Ectodermal cell (in vitro differentiated cells): ENCODE results near the gene SLC32A1.

Experiments
- H3K27ac ChIP-seq: 2 replicates; pipeline ENCODE4 v1.7.0; 2013; ENCODE audit warnings: mild to moderate bottlenecking, low read depth, low read length; ENCODE audit not compliant: insufficient read depth, poor library complexity, severe bottlenecking
- H3K27me3 ChIP-seq: 2 replicates; pipeline ENCODE4 v1.7.0; 2013; ENCODE audit warnings: mild to moderate bottlenecking, low read length; ENCODE audit not compliant: insufficient read depth, control insufficient read depth, poor library complexity, severe bottlenecking
- H3K36me3 ChIP-seq: one replicate; pipeline ENCODE4 v1.7.0; 2013; ENCODE audit warnings: low read length; ENCODE audit not compliant: control insufficient read depth, insufficient read depth
- H3K4me1 ChIP-seq: one replicate; pipeline ENCODE4 v1.7.0; 2013; ENCODE audit warnings: low read length; ENCODE audit not compliant: control insufficient read depth, insufficient read depth
- H3K4me3 ChIP-seq: 2 replicates; pipeline ENCODE4 v1.7.0; 2013; ENCODE audit warnings: low read depth, low read length, control low read depth; ENCODE audit not compliant: insufficient read depth
- H3K9me3 ChIP-seq: 2 replicates; pipeline ENCODE4 v1.7.0; 2013; ENCODE audit warnings: mild to moderate bottlenecking, low read length, moderate library complexity; ENCODE audit not compliant: control insufficient read depth
- WGBS, 2 experiments: methylation state at CpG; one replicate each; pipeline ENCODE4 v1.1.7; 2013; ENCODE audit warnings: missing lambda C conversion rate in 2 of 2; 5-methylcytosine and 5-hydroxymethylcytosine counted together

Gene SLC32A1

GRCh38 chr20:38769376-38770295 lies 45.4 kb downstream of the SLC32A1 start:
- peaks cover 4% of the 10 kb centered on the region for H3K9me3 ChIP-seq
- H3K4me1 ChIP-seq, result no peaks in the 10 kb centered on the region
- 96 to 97% methylated on average over 11 to 13 of the region's 13 CpGs for WGBS, 2 experiments
- H3K4me3 ChIP-seq, result no peak overlapping the region
- H3K27ac ChIP-seq, result no peak overlapping the region
- H3K36me3 ChIP-seq, result peaks cover 36% of the 10 kb centered on the region
- H3K27me3 ChIP-seq, result no peaks in the 10 kb centered on the region

GRCh38 chr20:38770546-38770945 lies 46.3 kb downstream of the SLC32A1 start:
- no peak overlapping the region for H3K4me3 ChIP-seq
- peaks cover 4% of the 10 kb centered on the region for H3K9me3 ChIP-seq
- peaks cover 36% of the 10 kb centered on the region for H3K36me3 ChIP-seq
- H3K27ac ChIP-seq, result no peak overlapping the region
- WGBS, 2 experiments, result 88% methylated on average over 3 of the region's 3 CpGs
- no peaks in the 10 kb centered on the region for H3K4me1 ChIP-seq
- no peaks in the 10 kb centered on the region for H3K27me3 ChIP-seq

DNA sequence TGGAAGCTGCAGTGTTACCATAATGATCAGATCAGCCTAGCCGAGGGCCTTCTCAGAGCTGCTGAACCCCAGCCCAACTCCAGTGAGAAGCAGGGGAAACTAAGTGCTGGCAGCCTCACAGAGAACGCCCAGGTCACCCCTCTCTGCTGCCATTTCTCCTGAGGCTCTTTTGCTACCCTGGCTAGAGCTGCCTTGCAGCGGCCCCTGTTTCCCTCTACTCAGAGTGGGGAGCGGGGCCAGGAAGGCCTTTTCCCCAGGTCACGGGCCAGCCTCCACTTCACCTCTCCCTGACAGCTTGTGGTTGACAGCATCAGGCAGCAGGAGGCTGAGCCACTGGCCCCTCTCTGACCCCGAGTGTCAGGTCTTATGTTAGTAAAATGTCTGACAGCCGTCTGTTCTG lies 46.7 kb downstream of the SLC32A1 start:
- Histone ChIP-seq H3K9me3 (peaks cover 4% of the 10 kb centered on the region), H3K4me3 (no peak overlapping the region), H3K4me1 (no peaks in the 10 kb centered on the region), H3K27me3 (no peaks in the 10 kb centered on the region), H3K27ac (no peak overlapping the region), H3K36me3 (peaks cover 36% of the 10 kb centered on the region)
- 84 to 91% methylated on average over 7 of the region's 7 CpGs for whole genome bisulfite sequencing, 2 experiments

- H3K36me3 ChIP-seq, result peaks cover 31% of the 10 kb centered on the region
- 93 to 95% methylated on average over 7 of the region's 7 CpGs for WGBS, 2 experiments
- H3K9me3 ChIP-seq, result peaks cover 4% of the 10 kb centered on the region
- no peaks in the 10 kb centered on the region for H3K27me3 ChIP-seq
- H3K27ac ChIP-seq, result no peak overlapping the region
- no peaks in the 10 kb centered on the region for H3K4me1 ChIP-seq
- no peak overlapping the region for H3K4me3 ChIP-seq
These were observed 47.3 kb downstream of the SLC32A1 start for GRCh38 chr20:38771621-38772020.

GRCh38 chr20:38774167-38774566 lies 49.9 kb downstream of the SLC32A1 start:
- H3K36me3 ChIP-seq, result peaks cover 16% of the 10 kb centered on the region
- H3K4me1 ChIP-seq, result no peaks in the 10 kb centered on the region
- H3K27me3 ChIP-seq, result no peaks in the 10 kb centered on the region
- H3K9me3 ChIP-seq, result peaks cover 4% of the 10 kb centered on the region
- WGBS, 2 experiments, result 94% methylated on average over 2 of the region's 2 CpGs
- no peak overlapping the region for H3K4me3 ChIP-seq
- no peak overlapping the region for H3K27ac ChIP-seq

- Histone ChIP-seq H3K4me3 (no peak overlapping the region), H3K36me3 (peaks cover 11% of the 10 kb centered on the region), H3K27ac (no peak overlapping the region), H3K9me3 (peaks cover 4% of the 10 kb centered on the region), H3K27me3 (no peaks in the 10 kb centered on the region), H3K4me1 (peaks cover 5% of the 10 kb centered on the region)
- WGBS, 2 experiments, result 93 to 95% methylated on average over 11 of the region's 11 CpGs
These were observed 52.1 kb downstream of the SLC32A1 start for GRCh38 chr20:38776363-38776762.
